Activated naive CD4-positive, alpha-beta T cell treated with anti-CD3 and anti-CD28 coated beads for 36 hours (primary cell): Measurements from ENCODE around the gene SP7. TPM values are rescaled to one million over a fixed set of nuclear protein-coding genes. Genes with fewer than 3 reads are reported as not detected.

Experiments
- CTCF ChIA-PET: fragments of 350-600 bp; sonication (Branson Sonifier 250); formaldehyde crosslinking; loops from one replicate; lab custom pipeline; 2021; ENCODE audit warnings: antibody characterized with exemption; lab: Charles Lee
- DNase-seq: peaks from one replicate; pipeline ENCODE4 v3.0.0-alpha.2; 2020
- H3K27ac Mint-ChIP-seq: one replicate; pipeline ENCODE4 v1.8.0; 2021; ENCODE audit warnings: mild to moderate bottlenecking, mixed read lengths
- H3K27me3 Mint-ChIP-seq: one replicate; pipeline ENCODE4 v1.8.0; 2021; ENCODE audit warnings: low read depth, mixed read lengths
- H3K36me3 Mint-ChIP-seq: one replicate; pipeline ENCODE4 v1.8.0; 2021; ENCODE audit warnings: low read depth, mixed read lengths
- H3K4me1 Mint-ChIP-seq: one replicate; pipeline ENCODE4 v1.8.0; 2021; ENCODE audit warnings: low read depth, mixed read lengths
- H3K4me3 Mint-ChIP-seq: one replicate; pipeline ENCODE4 v1.8.0; 2021; ENCODE audit warnings: mild to moderate bottlenecking, moderate library complexity, mixed read lengths
- H3K9me3 Mint-ChIP-seq: one replicate; pipeline ENCODE4 v1.8.0; 2021; ENCODE audit warnings: mixed read lengths
- intact Hi-C: fragments of 100-400 bp; cut with micrococcal nuclease; formaldehyde crosslinking; loops from one replicate; pipeline ENCODE4 v1.15.1; 2023
- total RNA-seq, 2 experiments: library from RNA; stranded (reverse); gene quantifications; one replicate each; pipeline ENCODE4 v1.2.3, GENCODE V29; 2021

Gene SP7
- total RNA-seq, 2 experiments from 2014 or later = not detected

GRCh38 chr12:53330671-53331070 is 5.5 kb downstream of the SP7 start:
- CTCF ChIA-PET = interaction anchor here (0.6 to 12.9 kb wide), 5 partner anchors 9 to 146 kb away, joined by 3 to 196 read pairs (median 4); partner anchors contain the start of gene AAAS
- DNase-seq = no peak
- no peak overlapping the region for H3K4me3 Mint-ChIP-seq
- peaks cover 5% of the 10 kb centered on the region for H3K4me1 Mint-ChIP-seq
- H3K27ac Mint-ChIP-seq = no peak overlapping the region
- no peaks in the 10 kb centered on the region for H3K9me3 Mint-ChIP-seq
- no peaks in the 10 kb centered on the region for H3K36me3 Mint-ChIP-seq
- intact Hi-C loops = no loop called here
- peaks cover 17% of the 10 kb centered on the region for H3K27me3 Mint-ChIP-seq

- intact Hi-C loops = loop anchor here (10.0 kb wide), 1 partner anchor 1657 kb away; the partner anchor contains the start of gene TESPA1
- DNase-seq = no peak
- Mint-ChIP-seq H3K9me3 (no peaks in the 10 kb centered on the region), H3K4me1 (peaks cover 12% of the 10 kb centered on the region), H3K36me3 (no peaks in the 10 kb centered on the region), H3K27me3 (peaks cover 2% of the 10 kb centered on the region), H3K4me3 (no peak overlapping the region), H3K27ac (no peak overlapping the region)
- CTCF ChIA-PET = interaction anchor here (1.1 to 12.9 kb wide), 5 partner anchors 9 to 181 kb away, joined by 3 to 196 read pairs (median 4); no protein-coding TSS in a partner anchor
Measured at GRCh38 chr12:53328043-53328435, 8.1 kb downstream of the SP7 start.

- DNase-seq = peak; percentile 15
- H3K36me3 Mint-ChIP-seq = no peaks in the 10 kb centered on the region
- H3K27me3 Mint-ChIP-seq = peaks cover 2% of the 10 kb centered on the region
- H3K4me1 Mint-ChIP-seq = peaks cover 15% of the 10 kb centered on the region
- no peak overlapping the region for H3K27ac Mint-ChIP-seq
- CTCF ChIA-PET = interaction anchor here (0.8 to 12.9 kb wide), 11 partner anchors 10 to 185 kb away, joined by 3 to 196 read pairs (median 3); partner anchors contain the start of gene SP1
- H3K4me3 Mint-ChIP-seq = no peak overlapping the region
- no peaks in the 10 kb centered on the region for H3K9me3 Mint-ChIP-seq
- intact Hi-C loops = loop anchor here (10.0 kb wide), 1 partner anchor 1657 kb away; the partner anchor contains the start of gene TESPA1
Measured at GRCh38 chr12:53327435-53328042, 8.6 kb downstream of the SP7 start.

GRCh38 chr12:53326460-53327185 is 9.5 kb downstream of the SP7 start:
- Mint-ChIP-seq H3K4me3 (peak overlapping the region; percentile 70), H3K4me1 (peaks cover 17% of the 10 kb centered on the region), H3K9me3 (no peaks in the 10 kb centered on the region), H3K36me3 (no peaks in the 10 kb centered on the region), H3K27me3 (no peaks in the 10 kb centered on the region), H3K27ac (no peak overlapping the region)
- CTCF ChIA-PET = interaction anchor here (0.6 to 12.9 kb wide), 15 partner anchors 10 to 186 kb away, joined by 3 to 196 read pairs (median 3); partner anchors contain the start of gene SP1
- no peak for DNase-seq
- intact Hi-C loops = loop anchor here (10.0 kb wide), 1 partner anchor 1658 kb away; the partner anchor contains the start of gene TESPA1

- intact Hi-C loops = loop anchor here (10.0 kb wide), 1 partner anchor 1659 kb away; the partner anchor contains the start of gene TESPA1
- CTCF ChIA-PET = interaction anchor here (0.7 to 12.9 kb wide), 6 partner anchors 20 to 113 kb away, joined by 3 to 196 read pairs (median 10); partner anchors contain the start of gene SP1
- Mint-ChIP-seq H3K9me3 (no peaks in the 10 kb centered on the region), H3K4me1 (peaks cover 26% of the 10 kb centered on the region), H3K4me3 (peak overlapping the region; percentile 93), H3K27me3 (no peaks in the 10 kb centered on the region), H3K27ac (peak overlapping the region; percentile 55), H3K36me3 (no peaks in the 10 kb centered on the region)
- DNase-seq = peak; percentile 45
Measured at GRCh38 chr12:53325511-53326061, 10.6 kb downstream of the SP7 start.

GRCh38 chr12:53324779-53325510 is 11.2 kb downstream of the SP7 start:
- Mint-ChIP-seq H3K4me3 (peak overlapping the region; percentile 93), H3K36me3 (peaks cover 1% of the 10 kb centered on the region), H3K27me3 (no peaks in the 10 kb centered on the region), H3K9me3 (no peaks in the 10 kb centered on the region), H3K4me1 (peaks cover 33% of the 10 kb centered on the region), H3K27ac (peak overlapping the region; percentile 97)
- intact Hi-C loops = loop anchor here (1.0 to 10.0 kb wide), 12 partner anchors 20 to 1660 kb away; partner anchors contain the start of genes ATP5MC2, MYG1, PCBP2 and PFDN5
- CTCF ChIA-PET = interaction anchor here (0.6 to 12.9 kb wide), 12 partner anchors 21 to 183 kb away, joined by 3 to 196 read pairs (median 6); partner anchors contain the start of genes MYG1 and SP1
- DNase-seq = peak; percentile 93

GRCh38 chr12:53324113-53324778 is 11.9 kb downstream of the SP7 start:
- CTCF ChIA-PET = interaction anchor here (0.5 to 12.9 kb wide), 20 partner anchors 9 to 184 kb away, joined by 3 to 196 read pairs (median 4); partner anchors contain the start of genes MYG1, PRR13, SP1 and TARBP2
- Mint-ChIP-seq H3K4me3 (peak overlapping the region; percentile 93), H3K9me3 (no peaks in the 10 kb centered on the region), H3K4me1 (peaks cover 35% of the 10 kb centered on the region), H3K27me3 (no peaks in the 10 kb centered on the region), H3K27ac (peak overlapping the region; percentile 97), H3K36me3 (peaks cover 4% of the 10 kb centered on the region)
- intact Hi-C loops = loop anchor here (1.0 to 10.0 kb wide), 12 partner anchors 21 to 1661 kb away; partner anchors contain the start of genes ATP5MC2, MYG1, PCBP2 and PFDN5
- DNase-seq = peak; percentile 72

GRCh38 chr12:53320352-53321195 is 15.6 kb downstream of the SP7 start:
- peak overlapping the region; percentile 91 for H3K4me3 Mint-ChIP-seq
- intact Hi-C loops = loop anchor here (1.0 to 10.0 kb wide), 4 partner anchors 21 to 1664 kb away; partner anchors contain the start of genes ESPL1, MYG1 and TESPA1
- H3K27me3 Mint-ChIP-seq = no peaks in the 10 kb centered on the region
- H3K27ac Mint-ChIP-seq = peak overlapping the region; percentile 97
- DNase-seq = no peak
- H3K36me3 Mint-ChIP-seq = peaks cover 20% of the 10 kb centered on the region
- H3K4me1 Mint-ChIP-seq = peaks cover 34% of the 10 kb centered on the region
- CTCF ChIA-PET = interaction anchor here (0.5 to 12.9 kb wide), 46 partner anchors 9 to 266 kb away, joined by 3 to 196 read pairs (median 5); partner anchors contain the start of genes ESPL1, MYG1, PFDN5 and SP1
- no peaks in the 10 kb centered on the region for H3K9me3 Mint-ChIP-seq

- H3K4me3 Mint-ChIP-seq = no peak overlapping the region
- H3K27ac Mint-ChIP-seq = no peak overlapping the region
- CTCF ChIA-PET = interaction anchor here (0.9 kb wide), 1 partner anchor 8 kb away, joined by 3 read pairs; no protein-coding TSS in a partner anchor
- H3K4me1 Mint-ChIP-seq = peaks cover 4% of the 10 kb centered on the region
- no peaks in the 10 kb centered on the region for H3K9me3 Mint-ChIP-seq
- no peak for DNase-seq
- intact Hi-C loops = no loop called here
- H3K36me3 Mint-ChIP-seq = peaks cover 30% of the 10 kb centered on the region
- H3K27me3 Mint-ChIP-seq = no peaks in the 10 kb centered on the region
Measured at GRCh38 chr12:53313996-53314395, 22.2 kb downstream of the SP7 start.

- no peak overlapping the region for H3K4me3 Mint-ChIP-seq
- H3K4me1 Mint-ChIP-seq = peaks cover 1% of the 10 kb centered on the region
- CTCF ChIA-PET = interaction anchor here (1.3 kb wide), 2 partner anchors 13 to 20 kb away, joined by 4 to 5 read pairs; partner anchors contain the start of gene AAAS
- no peak overlapping the region for H3K27ac Mint-ChIP-seq
- H3K27me3 Mint-ChIP-seq = no peaks in the 10 kb centered on the region
- H3K9me3 Mint-ChIP-seq = no peaks in the 10 kb centered on the region
- intact Hi-C loops = no loop called here
- DNase-seq = no peak
- H3K36me3 Mint-ChIP-seq = peaks cover 19% of the 10 kb centered on the region
Measured at GRCh38 chr12:53308276-53308675, 27.9 kb downstream of the SP7 start.
